ENCODE measurements around the gene PPIP5K1. TPM values are rescaled to one million over a fixed set of nuclear protein-coding genes. Genes with fewer than 3 reads are reported as not detected.

The PPIP5K1 gene
- total RNA-seq, 2 donors from 2014 or later = 91.1 to 139 TPM

DNA sequence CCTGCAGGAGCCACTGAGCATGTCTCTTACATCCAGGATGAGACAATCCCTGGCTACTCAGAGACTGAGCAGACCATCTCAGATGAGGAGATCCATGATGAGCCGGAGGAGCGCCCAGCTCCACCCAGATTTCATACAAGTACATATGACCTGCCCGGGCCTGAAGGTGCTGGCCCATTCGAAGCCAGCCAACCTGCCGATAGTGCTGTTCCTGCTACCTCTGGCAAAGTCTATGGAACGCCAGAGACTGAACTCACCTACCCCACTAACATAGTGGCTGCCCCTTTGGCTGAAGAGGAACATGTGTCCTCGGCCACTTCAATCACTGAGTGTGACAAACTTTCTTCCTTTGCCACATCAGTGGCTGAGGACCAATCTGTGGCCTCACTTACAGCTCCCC, 66.4 kb downstream of the PPIP5K1 start:
- intact Hi-C loops (cut with DNase I, micrococcal nuclease) = no loop called here
- no peak for ATAC-seq
- DNase-seq = no peak

DNA sequence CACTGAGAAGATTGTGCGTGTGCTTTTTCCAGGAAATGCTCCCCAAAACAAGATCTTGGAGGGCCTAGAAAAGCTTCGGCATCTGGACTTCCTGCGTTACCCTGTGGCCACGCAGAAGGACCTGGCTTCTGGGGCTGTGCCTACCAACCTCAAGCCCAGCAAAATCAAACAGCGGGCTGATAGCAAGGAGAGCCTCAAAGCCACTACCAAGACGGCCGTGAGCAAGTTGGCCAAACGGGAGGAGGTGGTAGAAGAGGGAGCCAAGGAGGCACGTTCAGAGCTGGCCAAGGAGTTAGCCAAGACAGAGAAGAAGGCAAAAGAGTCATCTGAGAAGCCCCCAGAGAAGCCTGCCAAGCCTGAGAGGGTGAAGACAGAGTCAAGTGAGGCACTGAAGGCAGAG, 67.8 kb downstream of the PPIP5K1 start:
- intact Hi-C loops (cut with DNase I, micrococcal nuclease) = no loop called here
- DNase-seq (no peak), ATAC-seq (no peak)

DNA sequence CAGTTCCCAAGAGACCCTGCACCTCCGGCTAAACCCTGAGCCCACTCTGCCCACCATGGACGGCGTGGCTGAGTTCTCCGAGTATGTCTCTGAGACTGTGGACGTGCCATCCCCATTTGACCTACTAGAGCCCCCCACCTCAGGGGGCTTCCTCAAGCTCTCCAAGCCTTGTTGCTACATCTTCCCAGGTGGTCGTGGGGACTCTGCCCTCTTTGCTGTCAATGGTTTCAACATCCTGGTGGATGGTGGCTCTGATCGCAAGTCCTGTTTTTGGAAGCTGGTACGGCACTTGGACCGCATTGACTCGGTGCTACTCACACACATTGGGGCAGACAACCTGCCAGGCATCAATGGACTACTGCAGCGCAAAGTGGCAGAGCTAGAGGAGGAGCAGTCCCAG, 68.6 kb downstream of the PPIP5K1 start:
- no peak for ATAC-seq

DNA sequence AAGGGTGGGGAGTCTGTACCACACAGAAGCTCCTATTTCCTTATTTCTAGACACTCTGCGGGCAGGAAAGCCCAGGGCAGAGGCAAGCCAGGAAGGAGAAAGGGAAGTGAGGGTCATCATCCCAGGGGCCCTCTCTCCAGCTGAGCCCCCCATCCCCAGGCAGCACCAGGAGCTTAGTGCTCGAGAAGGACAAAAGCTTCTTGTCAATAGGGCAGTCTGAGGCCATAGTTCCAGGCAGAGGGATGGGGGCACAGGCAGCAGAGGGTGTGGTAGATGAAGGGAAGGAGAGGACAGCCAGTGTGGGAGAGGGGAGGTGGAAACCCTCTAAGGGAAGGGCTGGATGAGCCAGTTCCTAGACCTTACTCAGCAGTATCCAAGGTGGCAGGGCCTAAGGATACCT, 69.9 kb downstream of the PPIP5K1 start:
- intact Hi-C loops (cut with DNase I, micrococcal nuclease) = no loop called here
- no peak for DNase-seq
- ATAC-seq = no peak

More for the DNA sequence above, 68.6 kb downstream of the PPIP5K1 start:
- DNase-seq = no peak
- intact Hi-C loops (cut with DNase I, micrococcal nuclease) = no loop called here

DNA sequence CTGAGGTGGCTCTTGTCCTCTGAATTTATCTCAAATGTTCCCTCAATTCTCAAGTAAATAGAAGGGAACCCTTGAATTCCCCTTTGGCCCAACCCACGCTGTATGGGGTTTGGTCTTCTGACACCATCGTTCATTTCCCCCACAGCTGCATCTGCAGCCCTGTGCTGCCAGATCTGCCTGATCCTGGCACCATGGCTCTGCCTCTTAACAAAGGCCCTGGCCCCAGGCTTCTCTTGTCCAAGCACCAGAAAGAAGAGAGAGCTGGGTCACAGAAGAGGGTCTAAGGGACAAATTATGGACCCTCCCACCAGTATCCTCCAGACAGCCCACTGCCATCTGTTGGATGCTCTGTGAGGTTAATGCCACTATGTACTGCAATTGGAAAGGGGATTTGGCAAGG, 70.8 kb downstream of the PPIP5K1 start:
- intact Hi-C loops (cut with DNase I, micrococcal nuclease) = no loop called here
- ATAC-seq = no peak
- DNase-seq = no peak

DNA sequence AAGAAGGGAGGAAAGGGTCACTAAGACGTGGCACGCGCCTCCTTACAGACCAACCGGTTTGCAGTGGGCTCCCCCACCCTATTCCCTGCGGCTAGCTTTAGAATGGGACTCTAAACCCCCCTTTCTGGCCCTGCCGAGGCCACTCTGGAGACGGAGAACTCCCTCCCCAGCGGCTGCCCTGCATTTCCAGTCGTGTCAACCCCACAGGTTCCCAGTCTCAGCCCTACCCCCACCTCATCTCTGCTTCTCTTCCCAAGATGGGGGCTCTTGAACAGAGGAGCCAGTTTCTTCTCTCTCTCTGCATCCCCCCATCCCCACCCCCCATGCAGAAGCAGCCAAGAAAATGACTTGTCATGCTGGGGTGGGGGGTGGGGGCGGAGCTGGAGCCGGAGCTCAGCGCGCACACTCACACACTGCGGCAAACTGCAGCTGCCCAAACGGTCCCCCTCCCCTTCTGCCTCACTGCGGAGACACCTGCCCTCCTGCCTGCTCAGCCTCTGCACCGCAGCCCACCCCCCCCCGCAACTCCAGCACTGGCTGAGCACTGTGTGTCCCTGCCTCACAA, 71.7 kb downstream of the PPIP5K1 start:
- no peak for DNase-seq
- intact Hi-C loops (cut with DNase I, micrococcal nuclease) = no loop called here
- peak; percentile 36 for ATAC-seq

DNA sequence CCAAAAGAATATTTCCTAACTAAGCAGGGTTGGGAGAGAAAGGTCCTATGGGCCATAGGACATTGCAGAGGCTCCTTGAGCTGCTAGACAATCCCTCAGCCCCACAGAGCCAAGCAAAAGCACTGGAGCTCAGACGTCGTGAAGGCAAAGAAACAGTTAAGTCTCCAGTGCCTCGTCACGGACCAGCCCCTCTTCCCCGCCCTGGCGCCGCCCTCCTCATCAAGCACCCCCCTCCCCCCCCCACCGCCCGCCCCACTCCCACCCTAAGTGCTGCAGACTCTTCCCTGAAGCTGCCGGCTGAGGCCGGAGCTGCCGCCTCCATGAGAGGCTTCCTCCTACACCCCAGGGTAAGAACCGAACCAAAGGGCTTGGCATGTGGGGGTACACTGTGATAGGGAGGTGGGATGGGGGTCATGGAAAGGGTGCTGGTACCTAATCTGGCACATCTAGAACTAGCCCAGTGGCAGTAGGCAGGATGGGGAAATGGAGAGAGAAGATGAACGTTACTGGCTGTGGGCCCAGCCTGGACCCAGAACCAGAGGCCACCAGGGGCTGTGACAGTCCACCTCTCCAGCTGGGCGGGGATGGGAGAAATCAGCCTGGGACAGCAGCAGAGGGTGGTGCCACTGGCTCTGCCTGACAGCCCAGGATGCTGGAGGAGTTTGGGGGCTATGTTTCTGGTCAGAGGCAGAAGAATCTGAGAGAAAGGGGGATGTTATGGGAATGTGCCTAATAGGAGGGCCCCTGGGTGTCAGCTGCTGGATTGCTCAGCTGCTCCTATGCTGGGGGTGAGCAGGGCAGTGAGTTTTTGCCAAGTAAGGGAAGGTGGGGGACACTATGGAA, 72.4 kb downstream of the PPIP5K1 start, which contains the start of gene MAP1A:
Gene MAP1A, plus strand, starts transcription at position 255 of the 843 bp plus-strand sequence. CDS start 3,866 bp downstream, outside the sequence.
- ATAC-seq (peak; percentile 49), DNase-seq (peak; percentile 41 to 47)

DNA sequence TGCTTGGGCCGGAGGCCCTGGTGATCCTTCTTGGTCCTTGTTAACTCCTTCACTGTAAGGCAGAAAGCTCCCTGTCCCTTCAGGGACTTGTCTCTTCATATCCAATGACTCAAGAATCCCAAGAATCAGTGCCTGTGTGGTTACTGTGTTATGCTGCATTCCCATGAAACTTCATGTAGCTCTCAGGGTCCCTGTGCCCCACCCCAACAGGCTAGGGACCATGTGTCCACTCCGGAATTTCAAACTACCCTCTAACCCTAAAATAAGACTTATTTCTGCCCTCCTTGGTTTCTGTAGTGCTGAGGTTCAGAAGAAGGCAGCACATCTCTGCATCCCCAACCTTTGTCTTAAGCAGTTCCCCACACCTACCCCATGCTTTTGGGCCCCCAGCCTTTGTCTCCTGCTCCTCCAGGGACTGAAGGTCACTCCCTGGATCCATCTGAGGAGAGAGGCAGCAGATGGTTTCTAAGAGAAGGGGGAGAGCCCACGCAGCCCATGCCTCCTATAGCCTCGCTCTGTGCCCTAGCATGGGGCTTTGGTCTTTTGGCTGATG, 73.1 kb downstream of the PPIP5K1 start:
- DNase-seq (no peak), ATAC-seq (no peak)
- intact Hi-C loops (cut with DNase I, micrococcal nuclease) = no loop called here

More for the DNA sequence above, 72.4 kb downstream of the PPIP5K1 start, which contains the start of gene MAP1A:
- intact Hi-C loops (cut with DNase I, micrococcal nuclease) = no loop called here

DNA sequence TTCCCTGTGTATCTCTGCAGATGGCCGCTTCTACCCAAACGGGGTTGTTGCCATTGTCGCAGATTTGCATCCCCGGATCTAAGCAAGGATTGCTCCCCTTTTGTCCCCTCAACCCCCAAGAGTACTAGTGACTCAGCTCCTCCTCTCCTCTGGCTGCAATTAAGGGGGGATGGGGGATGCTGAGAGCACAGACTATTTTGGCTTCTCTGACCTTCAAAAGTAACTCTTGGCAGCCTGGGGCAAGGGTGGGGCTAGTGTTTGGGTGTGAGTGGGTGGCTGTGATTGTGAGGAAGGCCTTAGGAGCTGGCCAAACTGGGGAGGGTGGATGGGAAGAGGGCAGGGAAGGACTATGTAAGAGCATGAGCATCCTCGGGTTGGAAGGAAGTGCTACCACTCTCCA, 73.8 kb downstream of the PPIP5K1 start:
- intact Hi-C loops (cut with DNase I, micrococcal nuclease) = no loop called here
- DNase-seq (peak in 1 of 2 donors; percentile 48), ATAC-seq (no peak)

DNA sequence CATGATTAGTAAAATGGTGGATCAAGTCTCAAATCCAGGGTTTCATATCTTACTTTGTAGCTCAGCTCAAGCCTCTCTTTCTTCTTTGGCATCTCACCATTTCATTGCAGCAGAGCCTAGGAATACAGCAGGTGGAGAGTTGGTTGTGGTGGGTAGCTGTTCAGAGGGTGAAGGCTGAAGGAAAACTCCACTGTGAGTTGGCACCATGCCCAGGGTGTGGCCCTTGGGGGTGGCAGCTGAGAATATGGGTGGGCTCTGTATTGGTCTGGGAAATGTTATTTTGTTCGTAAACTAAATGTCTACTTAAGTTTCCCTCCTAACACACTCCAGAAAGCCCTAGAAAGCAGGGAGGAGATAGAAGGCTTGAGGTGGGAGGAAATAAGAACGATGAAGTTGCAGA, 74.3 kb downstream of the PPIP5K1 start:
- DNase-seq (no peak), ATAC-seq (no peak)
- intact Hi-C loops (cut with DNase I, micrococcal nuclease) = no loop called here

DNA sequence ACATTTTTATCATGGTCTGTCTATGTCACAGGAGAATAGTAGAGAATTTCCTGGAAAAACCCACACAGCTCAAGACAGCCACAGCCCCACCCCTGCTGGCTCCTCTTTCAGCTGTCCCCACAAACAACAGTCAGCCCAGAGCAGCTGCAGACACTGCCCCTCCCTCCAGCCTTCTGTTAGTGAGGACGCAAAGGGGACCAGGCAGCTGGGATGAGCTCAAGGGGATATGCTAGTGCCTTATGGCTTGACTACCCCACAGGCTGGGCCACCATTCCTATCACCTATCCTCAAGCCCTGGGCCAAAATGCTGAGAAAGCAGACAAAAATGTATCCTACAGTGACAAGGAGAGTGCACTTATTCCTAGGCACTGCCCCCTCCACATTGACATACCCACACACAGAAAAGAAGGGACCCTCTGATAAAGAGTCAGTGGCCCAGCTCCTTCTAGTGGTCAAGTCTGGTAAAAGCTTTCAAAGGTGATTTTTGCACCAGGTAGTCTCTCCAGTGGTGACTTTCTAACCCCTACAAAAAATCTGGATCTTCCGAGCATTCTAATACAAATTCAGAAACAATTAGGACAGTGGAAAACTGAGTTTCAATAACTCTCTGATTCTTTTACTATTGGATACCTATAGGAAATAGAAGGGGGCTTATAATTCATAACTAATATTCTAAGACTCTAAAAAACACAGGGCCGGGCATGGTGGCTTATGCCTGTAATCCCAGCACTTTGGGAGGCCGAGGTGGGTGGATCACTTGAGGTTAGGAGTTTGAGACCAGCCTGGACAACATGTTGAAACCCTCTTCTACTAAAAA, 75.6 kb downstream of the PPIP5K1 start:
- intact Hi-C loops (cut with DNase I, micrococcal nuclease) = no loop called here
- no peak for DNase-seq
- ATAC-seq = no peak

DNA sequence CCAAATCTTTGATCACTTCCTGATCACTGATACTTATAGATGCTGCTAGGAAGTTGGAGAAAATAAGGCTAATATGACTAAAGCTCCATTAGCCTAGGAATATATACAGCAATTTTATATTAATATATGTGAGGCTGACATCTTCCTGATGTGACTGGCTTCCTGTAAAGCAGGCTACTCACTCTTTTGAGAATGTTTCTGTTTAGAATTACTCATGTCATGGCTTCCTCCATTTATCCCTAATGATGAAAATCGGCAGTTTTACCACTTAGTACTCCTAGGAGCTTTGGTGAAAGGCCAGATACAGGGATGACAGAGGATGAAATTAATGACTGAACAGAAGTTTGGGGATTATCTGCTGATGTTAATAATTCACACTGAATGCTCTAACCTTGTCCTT, 76.5 kb downstream of the PPIP5K1 start:
- intact Hi-C loops (cut with DNase I, micrococcal nuclease) = no loop called here
- no peak for ATAC-seq
- DNase-seq = no peak

DNA sequence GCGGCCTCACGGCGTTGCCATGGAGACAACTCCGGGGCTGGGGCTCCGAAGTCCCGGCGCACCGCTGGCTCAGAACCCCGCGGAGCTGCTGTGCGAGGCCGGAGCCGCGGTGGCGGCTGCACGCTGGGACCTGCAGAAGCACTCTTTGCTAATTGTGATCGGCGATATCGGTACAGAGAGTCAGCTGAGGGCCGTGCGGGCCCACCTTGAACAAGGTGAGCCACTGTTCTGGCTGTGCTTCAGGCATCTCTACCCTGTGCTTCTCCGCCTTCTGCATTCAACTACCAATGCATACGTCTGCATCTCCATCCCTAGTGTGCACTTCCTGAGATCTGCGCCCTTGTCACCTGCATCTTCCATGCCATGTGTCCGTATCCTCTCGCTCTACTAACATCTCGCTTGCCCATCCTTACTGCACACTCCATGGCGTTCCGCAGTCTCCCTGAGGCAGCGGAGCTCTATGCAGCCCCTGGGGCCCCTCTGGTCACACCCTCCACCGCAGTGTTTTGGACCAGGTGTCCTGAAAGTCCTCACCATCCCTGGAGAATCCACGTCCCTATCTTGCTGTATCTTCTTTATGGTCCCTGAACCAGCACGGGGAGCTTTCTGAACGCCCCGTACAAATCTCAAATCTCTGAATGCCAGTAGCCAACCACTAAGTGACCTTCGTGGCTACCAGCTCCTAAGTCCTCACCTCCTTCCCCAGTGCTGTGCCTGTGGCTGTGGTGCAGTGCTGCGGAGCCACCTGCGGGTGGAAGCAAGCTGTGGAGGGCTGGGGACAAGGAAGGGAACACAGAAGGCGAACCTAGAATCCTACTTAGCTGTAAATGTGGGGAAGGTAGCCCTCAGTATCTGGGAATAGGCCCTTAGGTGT, 78.8 kb downstream of the PPIP5K1 start:
- intact Hi-C loops (cut with DNase I, micrococcal nuclease) = no loop called here
- DNase-seq = peak in 1 of 2 donors; percentile 39

DNA sequence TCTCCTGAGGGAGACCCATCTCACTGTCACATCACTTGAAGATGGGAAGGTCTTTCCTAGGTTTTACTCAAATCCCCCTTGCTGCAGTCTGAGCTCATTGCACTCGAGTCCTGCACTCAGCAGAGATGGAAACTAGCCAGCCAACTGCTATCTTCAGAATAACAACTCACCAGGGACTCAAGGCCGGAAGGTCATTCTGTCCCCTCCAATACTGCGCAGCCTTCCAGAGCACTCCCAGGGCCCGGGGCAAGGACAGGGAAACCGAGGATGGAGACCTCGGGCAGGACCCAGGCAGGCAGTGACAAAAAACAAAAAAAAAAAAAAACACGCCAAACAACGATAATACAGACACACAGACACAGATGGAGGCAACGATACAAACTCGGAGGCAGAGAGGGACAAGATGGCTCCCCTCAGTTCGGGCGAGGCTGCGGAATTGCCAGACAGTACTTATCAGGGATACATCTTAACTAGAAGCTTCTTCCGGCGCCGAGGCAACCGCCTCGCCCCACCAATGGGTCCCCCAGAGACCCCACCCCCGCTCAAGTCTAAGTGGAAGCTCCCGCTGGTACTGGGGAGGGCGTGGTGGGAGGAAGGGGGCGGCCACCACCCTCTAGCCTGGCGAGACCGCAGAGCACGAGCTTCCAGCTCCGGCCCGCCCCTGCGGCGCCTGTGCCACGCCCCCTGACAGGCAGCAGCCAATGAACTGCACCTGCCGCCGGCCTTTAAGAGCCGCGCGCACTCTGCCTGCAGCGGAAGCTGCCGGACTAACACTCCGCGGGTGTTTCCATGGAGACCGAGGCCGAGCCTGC, 79.6 kb downstream of the PPIP5K1 start:
- intact Hi-C loops (cut with DNase I, micrococcal nuclease) = no loop called here
- DNase-seq (peak; percentile 99), ATAC-seq (peak; percentile 98)

More for the DNA sequence above, 78.8 kb downstream of the PPIP5K1 start:
- ATAC-seq = peak; percentile 54

DNA sequence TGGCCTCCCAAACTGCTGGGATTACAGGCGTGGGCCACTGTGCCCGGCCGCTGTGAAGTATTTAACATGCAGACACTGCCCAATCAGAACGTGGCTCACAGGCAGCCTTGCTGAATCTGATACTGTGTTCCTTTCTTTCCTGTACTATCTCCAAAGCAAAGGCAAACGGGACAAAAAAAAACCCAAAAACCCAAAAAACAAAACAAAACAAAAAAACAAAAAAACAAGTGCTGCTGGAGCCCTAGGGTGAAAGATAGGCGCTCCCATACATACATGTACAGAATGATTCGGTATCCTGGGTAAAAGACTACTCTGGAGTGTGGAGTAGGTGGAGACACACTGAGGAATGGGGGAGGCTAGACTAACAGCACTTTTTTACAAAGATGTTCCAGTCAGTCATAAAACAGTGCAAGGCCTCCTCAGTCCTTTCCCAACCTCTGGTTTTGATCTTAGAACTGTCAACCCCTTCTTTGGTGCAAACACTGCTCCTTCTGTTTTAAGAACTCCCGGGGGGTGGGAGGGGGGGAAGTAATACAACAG, 80.3 kb downstream of the PPIP5K1 start:
- intact Hi-C loops (cut with DNase I, micrococcal nuclease) = no loop called here
- ATAC-seq (no peak), DNase-seq (no peak)

DNA sequence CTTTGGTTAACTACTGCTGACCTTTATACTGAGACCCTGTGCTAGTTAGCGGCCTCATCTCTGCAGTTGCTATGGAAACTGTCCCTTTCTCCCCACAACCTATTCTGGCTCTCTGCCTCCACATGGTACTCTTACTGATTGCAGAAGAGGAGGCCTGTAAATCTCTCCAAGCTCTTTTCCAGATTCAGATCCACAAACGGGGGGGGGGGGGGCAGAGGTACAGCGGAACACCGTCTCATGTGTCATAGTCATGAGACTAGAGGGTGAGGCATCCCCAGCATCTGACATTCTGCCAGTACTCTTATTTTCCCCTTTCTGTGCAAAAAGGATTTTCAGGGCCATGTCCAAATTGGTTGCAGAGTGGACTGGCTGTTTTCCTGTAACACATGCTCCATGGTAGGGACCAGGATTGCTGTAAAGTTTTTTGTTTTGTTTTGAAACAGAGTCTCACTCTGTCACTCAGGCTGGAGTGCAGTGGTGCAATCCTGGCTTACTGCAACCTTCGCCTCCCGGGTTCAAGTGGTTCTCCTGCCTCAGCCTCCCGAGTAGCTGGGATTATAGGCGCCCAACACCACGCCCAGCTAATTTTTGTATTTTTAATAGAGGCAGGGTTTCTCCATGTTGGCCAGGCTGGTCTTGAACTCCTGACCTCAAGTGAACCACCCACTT, 80.9 kb downstream of the PPIP5K1 start:
- no peak for DNase-seq
- ATAC-seq = no peak

DNA sequence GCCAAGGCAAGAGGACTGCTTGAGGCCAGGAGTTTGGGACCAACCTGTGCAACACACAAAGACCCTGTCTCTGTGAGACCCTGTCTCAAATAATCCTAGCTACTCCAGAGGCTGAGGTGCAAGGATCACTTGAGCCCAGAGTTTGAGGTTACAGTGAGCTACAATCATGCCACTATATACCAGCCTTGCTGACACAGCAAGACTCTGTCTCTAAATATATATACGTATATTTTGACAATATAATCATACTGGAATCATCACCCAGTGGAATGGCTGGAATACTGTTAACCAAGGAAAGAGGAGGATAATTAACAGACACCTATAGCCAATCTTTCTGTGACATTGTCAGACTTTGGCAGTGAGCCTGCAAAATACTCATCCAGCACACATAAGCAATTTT, 81.6 kb downstream of the PPIP5K1 start:
- ATAC-seq (no peak), DNase-seq (no peak)
- intact Hi-C loops (cut with DNase I, micrococcal nuclease) = no loop called here

More for the DNA sequence above, 80.9 kb downstream of the PPIP5K1 start:
- intact Hi-C loops (cut with DNase I, micrococcal nuclease) = no loop called here

Data from left colon (tissue), 2 donors.